Loucy (cell line): ENCODE measurements around the gene CDYL.

Experiments used
- H2AFZ ChIP-seq: fragments of 200-600 bp; sonication (generic); 2 replicates; pipeline ENCODE4 v1.6.0; 2016; ENCODE audit warnings: antibody characterized with exemption, mild to moderate bottlenecking, low read length, moderate library complexity
- H3F3A ChIP-seq: fragments of 200-600 bp; 2 replicates; pipeline ENCODE4 v1.6.0; 2016; ENCODE audit warnings: antibody characterized with exemption, low read depth, mild to moderate bottlenecking
- H3K27me3 ChIP-seq: fragments of 200-600 bp; sonication (generic); 2 replicates; pipeline ENCODE4 v1.6.1; 2014; ENCODE audit warnings: low read length, mild to moderate bottlenecking; ENCODE audit not compliant: insufficient read depth, poor library complexity, severe bottlenecking
- H3K36me3 ChIP-seq: fragments of 200-600 bp; sonication (generic); 2 replicates; pipeline ENCODE4 v1.6.1; 2016; ENCODE audit warnings: low read length; ENCODE audit not compliant: insufficient read depth
- H3K4me1 ChIP-seq: fragments of 200-600 bp; sonication (generic); 2 replicates; pipeline ENCODE4 v1.5.1; 2014; ENCODE audit warnings: low read length, mild to moderate bottlenecking; ENCODE audit not compliant: insufficient read depth, poor library complexity, severe bottlenecking
- H3K4me2 ChIP-seq: fragments of 200-600 bp; sonication (generic); 2 replicates; pipeline ENCODE4 v1.6.0; 2014; ENCODE audit warnings: antibody characterized with exemption, low read length, low read depth, mild to moderate bottlenecking; ENCODE audit not compliant: poor library complexity, severe bottlenecking
- H3K4me3 ChIP-seq: fragments of 200-600 bp; sonication (generic); 2 replicates; pipeline ENCODE4 v1.5.1; 2014; ENCODE audit warnings: low read length, mild to moderate bottlenecking, mixed read lengths; ENCODE audit not compliant: poor library complexity, severe bottlenecking
- H3K79me2 ChIP-seq: fragments of 200-600 bp; sonication (generic); 2 replicates; pipeline ENCODE4 v1.6.1; 2014; ENCODE audit warnings: low read length; ENCODE audit not compliant: insufficient read depth
- H3K9ac ChIP-seq: fragments of 200-600 bp; sonication (generic); 2 replicates; pipeline ENCODE4 v1.6.0; 2014; ENCODE audit warnings: mild to moderate bottlenecking, low read depth, low read length, moderate library complexity; ENCODE audit not compliant: poor library complexity, severe bottlenecking
- H3K9me2 ChIP-seq: fragments of 200-600 bp; sonication (generic); replicated peaks from 2 replicates; pipeline ENCODE4 v1.6.1; 2016; ENCODE audit warnings: low read depth, low read length, mixed read lengths
- H3K9me3 ChIP-seq: fragments of 200-600 bp; sonication (generic); 2 replicates; pipeline ENCODE4 v1.6.1; 2014; ENCODE audit warnings: mild to moderate bottlenecking, antibody characterized with exemption, low read length, low read depth; ENCODE audit not compliant: insufficient read depth
- H4K20me1 ChIP-seq: fragments of 200-600 bp; sonication (generic); 2 replicates; pipeline ENCODE4 v1.6.0; 2014; ENCODE audit warnings: antibody characterized with exemption, low read length, mild to moderate bottlenecking; ENCODE audit not compliant: insufficient read depth, poor library complexity, severe bottlenecking
- CTCF ChIP-seq: fragments of 200-600 bp; sonication (generic); conservative IDR thresholded peaks from 2 replicates; pipeline ENCODE4 v1.5.1; 2014; ENCODE audit warnings: mild to moderate bottlenecking, antibody characterized with exemption, low read length
- EZH2phosphoT487 ChIP-seq: fragments of 200-600 bp; IDR thresholded peaks from 2 replicates; pipeline ENCODE4 v1.6.1; 2018; ENCODE audit warnings: antibody characterized with exemption, mild to moderate bottlenecking, moderate library complexity, borderline replicate concordance

The CDYL gene

GRCh38 chr6:4907602-4908001 lies 131.4 kb downstream of the CDYL start:
- Histone ChIP-seq H3K9ac (peak overlapping the region; percentile 55), H3K4me2 (peak overlapping the region; percentile 57), H3F3A (0 out of 2 replicates have a peak, but pooled peaks cover 4% of the 10 kb centered on the region), H3K79me2 (peaks cover 50% of the 10 kb centered on the region), H3K4me1 (peaks cover 40% of the 10 kb centered on the region), H3K4me3 (no peak overlapping the region), H3K27me3 (no peaks in the 10 kb centered on the region), H3K9me2 (no peaks in the 10 kb centered on the region), H4K20me1 (peaks cover 4% of the 10 kb centered on the region), H3K36me3 (peaks cover 2% of the 10 kb centered on the region; the same call in 1 of the 2 replicates), H2AFZ (no peak overlapping the region), H3K9me3 (no peaks in the 10 kb centered on the region)
- no peak for TF ChIP-seq EZH2phosphoT487
- TF ChIP-seq CTCF: no peak

- no peaks in the 10 kb centered on the region for H3K27me3 ChIP-seq
- H4K20me1 ChIP-seq: peaks cover 4% of the 10 kb centered on the region
- no peaks in the 10 kb centered on the region for H3K9me2 ChIP-seq
- H3K9me3 ChIP-seq: no peaks in the 10 kb centered on the region
- peaks cover 50% of the 10 kb centered on the region for H3K79me2 ChIP-seq
- TF ChIP-seq EZH2phosphoT487 (no peak), CTCF (no peak)
- H3K4me2 ChIP-seq: peak overlapping the region; percentile 57
- no peaks in the 10 kb centered on the region; the same call in 1 of the 2 replicates for H3K36me3 ChIP-seq
- H3F3A ChIP-seq: 0 out of 2 replicates have a peak, but pooled peaks cover 4% of the 10 kb centered on the region
- H3K4me3 ChIP-seq: no peak overlapping the region
- peaks cover 40% of the 10 kb centered on the region for H3K4me1 ChIP-seq
- peak overlapping the region; percentile 55 for H3K9ac ChIP-seq
- no peak overlapping the region for H2AFZ ChIP-seq
Measured at GRCh38 chr6:4908062-4908461, 131.9 kb downstream of the CDYL start.

GRCh38 chr6:4909063-4909706 lies 133.0 kb downstream of the CDYL start:
- peaks cover 4% of the 10 kb centered on the region for H4K20me1 ChIP-seq
- no peak overlapping the region for H2AFZ ChIP-seq
- no peak overlapping the region for H3K4me3 ChIP-seq
- no peaks in the 10 kb centered on the region for H3K9me3 ChIP-seq
- H3K9me2 ChIP-seq: no peaks in the 10 kb centered on the region
- H3K36me3 ChIP-seq: no peaks in the 10 kb centered on the region
- no peak overlapping the region for H3K4me2 ChIP-seq
- H3K9ac ChIP-seq: no peak overlapping the region
- no peak for TF ChIP-seq EZH2phosphoT487
- no peak for TF ChIP-seq CTCF
- H3K27me3 ChIP-seq: no peaks in the 10 kb centered on the region
- peaks cover 53% of the 10 kb centered on the region for H3K79me2 ChIP-seq
- 0 out of 2 replicates have a peak, but pooled peaks cover 4% of the 10 kb centered on the region for H3F3A ChIP-seq
- peaks cover 44% of the 10 kb centered on the region for H3K4me1 ChIP-seq
